IMR-90 (cell line): ENCODE results near the gene ESD.

Experiments used
- CHD1 ChIP-seq: IDR thresholded peaks from 2 replicates; pipeline ENCODE4 v1.6.1; 2012; ENCODE audit warnings: low read depth, low read length, improper control_type of control experiment
- ELK1 ChIP-seq: fragments of 150-350 bp; IDR thresholded peaks from 2 replicates; pipeline ENCODE4 v1.6.1; 2016; ENCODE audit warnings: low read depth, mild to moderate bottlenecking, low read length, moderate library complexity, borderline replicate concordance
- FOS ChIP-seq: fragments of 150-350 bp; IDR thresholded peaks from 2 replicates; pipeline ENCODE4 v1.6.1; 2016; ENCODE audit warnings: low read depth, low read length
- MAZ ChIP-seq: IDR thresholded peaks from 2 replicates; pipeline ENCODE4 v1.6.1; 2012; ENCODE audit warnings: low read depth, mild to moderate bottlenecking, low read length, improper control_type of control experiment, moderate library complexity, borderline replicate concordance
- NFE2L2 ChIP-seq: fragments of 150-350 bp; IDR thresholded peaks from 2 replicates; pipeline ENCODE4 v1.6.1; 2016; ENCODE audit warnings: low read depth, mild to moderate bottlenecking, low read length
- POLR2A ChIP-seq: IDR thresholded peaks from 2 replicates; pipeline ENCODE4 v1.6.1; 2012; ENCODE audit warnings: mild to moderate bottlenecking, low read depth, low read length
- RAD21 ChIP-seq: IDR thresholded peaks from 2 replicates; pipeline ENCODE4 v1.6.1; 2012; ENCODE audit warnings: low read length, improper control_type of control experiment
- RFX5 ChIP-seq: IDR thresholded peaks from 2 replicates; pipeline ENCODE4 v1.8.0; 2012; ENCODE audit warnings: low read depth, mild to moderate bottlenecking, low read length, moderate library complexity
- USF2 ChIP-seq: fragments of 150-350 bp; IDR thresholded peaks from 2 replicates; pipeline ENCODE4 v1.6.1; 2017; ENCODE audit warnings: mild to moderate bottlenecking, antibody characterized with exemption, low read length, low read depth
- TF ChIP-seq, protein P1 (sequence below): conservative IDR thresholded peaks from 2 replicates; pipeline ENCODE4 v1.5.1; 2012; ENCODE audit warnings: mild to moderate bottlenecking, low read depth, low read length, improper control_type of control experiment

GRCh38 chr13:46738055-46738454, 58.9 kb downstream of the ESD start:
- TF ChIP-seq, protein P1, sequence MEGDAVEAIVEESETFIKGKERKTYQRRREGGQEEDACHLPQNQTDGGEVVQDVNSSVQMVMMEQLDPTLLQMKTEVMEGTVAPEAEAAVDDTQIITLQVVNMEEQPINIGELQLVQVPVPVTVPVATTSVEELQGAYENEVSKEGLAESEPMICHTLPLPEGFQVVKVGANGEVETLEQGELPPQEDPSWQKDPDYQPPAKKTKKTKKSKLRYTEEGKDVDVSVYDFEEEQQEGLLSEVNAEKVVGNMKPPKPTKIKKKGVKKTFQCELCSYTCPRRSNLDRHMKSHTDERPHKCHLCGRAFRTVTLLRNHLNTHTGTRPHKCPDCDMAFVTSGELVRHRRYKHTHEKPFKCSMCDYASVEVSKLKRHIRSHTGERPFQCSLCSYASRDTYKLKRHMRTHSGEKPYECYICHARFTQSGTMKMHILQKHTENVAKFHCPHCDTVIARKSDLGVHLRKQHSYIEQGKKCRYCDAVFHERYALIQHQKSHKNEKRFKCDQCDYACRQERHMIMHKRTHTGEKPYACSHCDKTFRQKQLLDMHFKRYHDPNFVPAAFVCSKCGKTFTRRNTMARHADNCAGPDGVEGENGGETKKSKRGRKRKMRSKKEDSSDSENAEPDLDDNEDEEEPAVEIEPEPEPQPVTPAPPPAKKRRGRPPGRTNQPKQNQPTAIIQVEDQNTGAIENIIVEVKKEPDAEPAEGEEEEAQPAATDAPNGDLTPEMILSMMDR, result no peak
- TF ChIP-seq POLR2A, result no peak
- TF ChIP-seq RFX5, result no peak
- no peak for TF ChIP-seq USF2
- no peak for TF ChIP-seq FOS
- no peak for TF ChIP-seq ELK1
- no peak for TF ChIP-seq RAD21
- TF ChIP-seq NFE2L2, result no peak
- TF ChIP-seq MAZ, result no peak
- TF ChIP-seq CHD1, result no peak
